ENCODE measurements around the gene MTCH2.
A peak's percentile ranks its signal among the peaks of the same experiment; 100 is the strongest.

MTCH2 gene

DNA sequence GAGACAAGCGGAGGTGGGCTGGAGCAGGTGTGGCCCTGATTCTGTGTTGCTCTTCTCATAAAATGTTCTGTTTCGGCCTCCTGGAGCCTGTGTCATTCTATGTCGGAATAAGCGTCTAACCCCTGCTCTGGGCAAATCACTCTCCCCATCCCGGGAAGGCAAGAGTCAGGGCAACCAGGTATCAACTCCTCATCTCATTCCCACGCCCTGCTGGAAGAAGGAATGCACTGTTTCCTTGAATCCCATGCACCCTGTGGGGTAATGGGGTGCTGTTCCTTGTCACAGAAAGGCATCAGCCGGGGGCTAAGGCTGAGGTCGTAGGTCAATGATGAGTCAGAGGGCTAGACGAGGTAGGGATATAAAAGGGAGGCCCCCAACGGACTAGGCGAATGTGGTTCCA is 53.2 kb downstream of the MTCH2 start:
- no peak for DNase-seq

DNA sequence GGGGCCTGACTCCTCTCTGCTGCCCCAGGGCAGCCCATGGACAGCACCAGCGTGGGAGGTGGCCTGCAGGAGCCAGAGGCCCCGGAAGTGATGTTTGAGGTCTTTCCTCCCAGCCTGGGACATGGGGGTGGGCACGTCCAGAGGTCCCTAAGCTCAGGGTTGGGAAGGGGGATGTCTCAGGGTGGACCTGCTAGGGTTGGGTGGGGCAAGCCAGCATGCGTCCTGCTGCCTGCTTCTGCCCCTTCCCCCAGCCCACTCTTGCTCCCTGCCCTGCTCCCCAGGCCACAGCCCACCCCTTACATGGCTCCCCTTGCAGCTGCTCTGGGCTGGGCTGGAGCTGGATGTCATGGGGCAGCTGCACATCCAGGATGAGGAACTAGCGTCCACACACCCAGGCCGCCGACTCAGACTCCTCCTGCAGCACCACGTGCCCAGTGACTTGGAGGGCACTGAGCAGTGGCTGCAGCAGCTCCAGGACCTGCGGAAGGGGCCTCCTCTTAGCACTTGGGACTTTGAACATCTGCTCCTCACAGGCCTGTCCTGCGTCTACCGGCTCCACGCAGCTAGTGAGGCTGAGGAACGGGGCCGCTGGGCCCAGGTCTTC is 54.5 kb downstream of the MTCH2 start:
- DNase-seq: no peak

DNA sequence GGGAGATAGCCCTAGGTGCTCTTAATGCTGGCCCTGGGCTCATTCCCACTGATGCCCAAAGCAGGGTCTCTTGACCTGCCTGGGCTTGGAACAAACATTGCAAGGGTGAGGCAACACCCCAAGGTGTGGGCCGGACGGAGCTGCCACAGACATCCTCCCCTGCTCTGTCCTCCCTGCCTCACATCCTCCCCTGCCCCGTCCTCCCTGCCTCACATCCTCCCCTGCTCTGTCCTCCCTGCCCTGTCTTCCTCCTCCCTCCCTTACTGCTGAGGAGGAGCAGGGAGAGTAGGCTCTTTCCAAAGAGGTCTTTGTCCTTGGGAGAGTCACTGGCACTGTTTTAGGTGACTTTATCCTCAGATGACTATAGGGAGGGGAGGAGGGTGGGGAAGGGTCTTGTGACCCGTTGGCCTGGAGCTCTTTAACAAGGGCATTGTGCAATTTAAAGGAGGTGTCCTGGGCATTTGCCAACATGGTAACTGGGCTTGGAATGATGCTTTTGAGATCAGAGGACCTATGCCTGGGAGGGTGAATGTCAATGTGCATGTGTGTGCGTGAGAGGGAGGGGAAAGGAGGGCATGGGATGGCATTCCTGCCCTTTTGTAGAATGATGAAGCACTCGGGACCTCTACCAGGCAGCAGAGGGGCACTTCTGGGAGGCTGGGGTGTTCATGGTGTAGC is 55.2 kb downstream of the MTCH2 start:
- DNase-seq: no peak

DNA sequence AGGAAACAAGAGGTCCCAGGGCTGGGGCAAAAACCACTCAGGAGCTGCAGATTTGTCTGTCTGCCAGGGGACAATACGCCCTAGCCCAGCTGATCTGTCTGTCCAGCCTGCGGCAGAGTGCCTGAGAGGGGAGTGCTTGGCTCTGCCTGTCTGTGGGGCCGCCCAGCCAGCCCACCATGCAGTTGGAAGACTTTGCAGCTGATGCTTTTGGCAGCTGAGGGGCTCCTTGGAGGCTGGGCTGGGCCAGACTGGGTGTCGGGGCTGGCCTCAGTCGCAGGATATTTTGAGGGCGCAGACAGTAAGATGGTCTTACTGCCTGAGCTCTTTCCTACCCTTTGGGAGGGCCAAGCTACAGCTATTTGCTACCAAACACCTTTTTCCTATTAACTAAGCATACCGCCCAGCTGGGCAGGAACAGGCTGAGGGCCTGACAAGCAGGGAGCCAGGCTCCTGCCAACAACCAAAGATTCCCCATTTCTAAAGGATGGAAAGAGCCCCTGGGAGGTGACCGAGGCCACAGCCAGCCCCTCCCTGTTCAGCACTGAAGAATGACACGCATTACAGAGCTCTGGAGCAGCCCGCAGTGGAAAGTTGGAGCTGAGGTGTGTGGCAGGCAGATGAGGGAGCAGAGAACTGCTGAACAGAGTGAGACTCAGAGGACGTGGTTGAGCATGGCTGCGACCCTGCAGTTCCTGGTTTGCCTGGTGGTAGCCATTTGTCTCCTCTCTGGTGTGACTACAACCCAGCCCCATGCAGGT is 56.1 kb downstream of the MTCH2 start, which contains the start of gene FAM180B:
Gene FAM180B (plus strand): TSS at position 581 of the 758 bp plus-strand sequence. CDS start 91 bp downstream, at position 672.
- no peak for DNase-seq

DNA sequence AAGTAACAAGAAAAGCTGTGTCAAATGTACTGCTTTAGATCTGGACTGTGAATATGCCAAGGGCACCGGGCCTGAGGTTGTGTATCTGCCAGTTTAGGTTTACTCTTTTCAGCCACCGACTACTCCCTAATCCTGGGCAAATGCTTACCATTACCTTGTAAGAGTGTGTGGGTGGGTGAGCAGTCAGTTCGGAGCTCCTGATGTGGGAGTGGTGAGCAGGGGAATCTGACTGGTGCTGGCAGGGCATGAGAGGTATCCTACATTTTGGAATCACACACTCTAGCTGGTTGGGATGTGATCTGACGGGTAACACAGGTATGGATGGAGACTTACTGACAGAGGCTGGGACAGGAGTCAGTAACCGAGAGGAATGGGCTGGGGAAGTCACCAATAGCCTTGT is 58.5 kb downstream of the MTCH2 start:
- DNase-seq: no peak

DNA sequence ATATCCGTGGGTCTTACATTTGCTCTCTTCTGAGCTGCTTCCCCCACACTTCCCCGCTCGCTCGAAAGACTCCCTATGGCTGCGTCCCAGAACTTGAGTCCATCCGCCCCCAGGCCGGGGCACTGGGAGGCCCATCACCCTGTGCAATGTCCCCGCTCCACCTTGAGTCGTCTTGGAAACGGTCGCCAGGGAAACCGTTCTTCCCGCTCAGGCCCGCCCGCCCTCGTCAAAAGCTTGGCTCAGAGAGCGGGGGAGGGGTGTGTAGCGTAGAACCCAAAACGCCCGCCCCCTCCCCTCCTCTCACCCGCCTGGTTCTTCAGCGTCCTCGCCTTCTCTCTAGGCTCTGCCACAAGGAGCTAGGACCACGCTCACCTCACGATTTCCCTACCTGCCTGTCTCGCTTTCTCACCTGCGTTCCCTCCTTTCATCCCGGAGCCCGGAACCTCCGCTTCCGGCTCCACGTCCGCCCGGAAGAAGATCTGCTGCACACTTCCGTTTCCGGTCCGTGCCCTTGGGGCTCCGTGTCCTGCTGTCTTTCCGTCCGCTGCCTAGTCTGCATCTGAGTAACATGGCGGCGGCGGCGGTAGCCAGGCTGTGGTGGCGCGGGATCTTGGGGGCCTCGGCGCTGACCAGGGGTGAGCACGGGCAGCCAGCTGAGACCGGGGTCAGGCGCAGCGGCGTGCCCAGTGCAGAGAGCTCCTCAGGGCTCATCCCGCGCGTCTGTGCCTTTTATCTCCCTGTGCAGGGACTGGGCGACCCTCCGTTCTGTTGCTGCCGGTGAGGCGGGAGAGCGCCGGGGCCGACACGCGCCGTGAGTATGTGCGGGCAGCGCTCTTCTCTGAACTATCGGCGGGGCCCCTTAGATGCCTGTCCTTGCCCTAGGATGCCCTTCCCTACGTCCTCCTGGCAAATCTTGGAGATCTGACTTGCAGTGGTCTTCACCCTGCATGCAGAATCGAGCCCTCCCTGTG is 63.5 kb downstream of the MTCH2 start, which contains the start of the genes KBTBD4 and NDUFS3:
Gene KBTBD4 (minus strand): TSS at position 447 of the 971 bp plus-strand sequence. CDS start 19 bp downstream, at position 428.
Gene NDUFS3 (plus strand): TSS at position 551 of the 971 bp plus-strand sequence. CDS start 18 bp downstream, at position 569.
- peak; percentile 95 for DNase-seq

DNA sequence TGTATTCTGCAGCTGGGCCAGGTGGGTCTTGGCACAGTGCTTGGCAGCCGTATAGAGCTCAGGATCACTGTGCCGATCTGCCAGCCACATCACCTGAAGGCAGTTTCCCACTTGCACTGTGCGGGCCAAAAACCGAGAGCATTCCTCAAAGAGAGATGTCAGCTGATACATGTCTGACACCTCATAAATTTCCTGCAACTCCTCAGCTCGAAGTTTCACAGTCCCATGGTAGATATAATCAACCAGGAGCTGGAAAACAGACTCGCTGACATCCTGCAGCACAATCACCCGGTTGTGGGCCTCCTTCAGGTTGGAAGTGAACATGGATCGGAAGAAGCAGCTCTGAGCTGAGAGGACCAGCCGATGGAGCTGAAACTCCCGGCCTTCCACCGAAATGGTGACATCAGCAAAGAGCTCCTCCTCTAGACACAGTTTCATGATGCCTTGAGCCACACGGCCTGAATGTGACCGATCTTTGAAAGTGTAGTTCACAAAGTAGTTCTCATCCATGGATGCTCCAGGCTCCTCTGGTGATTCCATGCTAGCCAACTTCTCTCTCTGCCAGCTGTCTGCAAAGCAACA is 64.8 kb downstream of the MTCH2 start:
- no peak for DNase-seq

DNA sequence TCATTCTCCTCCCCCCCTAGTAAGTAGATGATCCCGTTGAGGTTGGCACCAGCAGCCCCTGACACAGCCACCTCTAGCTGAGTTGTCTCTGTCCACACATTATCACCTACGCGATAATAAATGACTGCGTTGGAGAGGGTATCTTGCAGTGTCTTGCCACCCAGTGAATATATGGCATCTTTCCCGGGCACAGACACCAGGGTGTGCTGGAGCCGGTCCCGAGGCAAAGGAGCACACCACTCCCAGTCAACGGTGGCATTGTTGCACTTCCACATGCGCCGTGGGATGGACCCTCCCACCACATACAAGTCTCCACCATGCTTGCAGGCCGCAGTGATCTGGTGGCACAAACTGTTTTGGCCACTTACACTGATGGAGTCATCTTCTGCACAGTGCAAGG is 69.0 kb downstream of the MTCH2 start:
- DNase-seq: no peak

DNA sequence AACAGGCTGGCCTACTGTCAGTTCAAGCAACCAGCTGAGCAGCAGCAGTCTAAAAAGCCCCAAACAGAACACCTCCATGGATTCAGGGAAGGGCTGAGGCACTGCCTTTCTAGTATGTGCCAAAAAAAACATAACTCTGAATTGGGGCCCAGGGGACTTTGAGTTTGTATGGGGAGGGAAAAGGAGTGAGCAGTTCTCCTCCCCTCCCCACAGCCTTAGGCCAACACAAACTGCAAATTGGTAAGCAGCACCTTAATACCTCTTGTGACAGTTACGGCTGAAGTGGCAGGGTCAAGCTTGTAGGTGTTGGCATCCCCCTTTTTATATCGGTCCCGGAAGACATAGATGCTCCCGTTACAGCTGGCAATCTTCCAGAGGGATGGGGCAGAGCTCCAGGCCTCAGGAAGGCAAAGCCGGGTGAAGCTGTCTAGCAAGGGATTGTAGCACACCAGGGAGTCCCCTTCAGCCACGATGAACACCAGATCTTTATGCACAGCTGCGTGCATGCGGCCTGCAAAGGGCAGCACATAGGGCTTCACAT is 69.6 kb downstream of the MTCH2 start:
- no peak for DNase-seq

DNA sequence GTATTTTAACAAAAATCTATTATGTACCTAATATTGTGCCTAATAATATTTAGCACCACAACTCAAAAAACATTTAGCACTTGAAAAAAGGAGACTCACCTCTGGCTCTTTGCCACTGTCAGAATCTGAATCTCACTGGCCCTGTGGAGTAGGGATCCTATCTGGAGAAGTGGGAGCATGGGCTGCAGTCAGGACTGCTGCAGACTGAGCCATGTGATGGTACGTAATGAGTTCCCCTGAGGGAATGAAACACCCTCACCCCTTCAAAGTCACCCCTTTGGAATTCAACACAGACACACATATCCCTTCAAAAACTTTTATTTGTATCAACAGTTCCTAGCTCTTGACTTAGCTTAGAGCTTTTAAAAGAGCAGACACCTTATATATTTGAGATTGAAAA is 70.5 kb downstream of the MTCH2 start:
- DNase-seq: no peak

DNA sequence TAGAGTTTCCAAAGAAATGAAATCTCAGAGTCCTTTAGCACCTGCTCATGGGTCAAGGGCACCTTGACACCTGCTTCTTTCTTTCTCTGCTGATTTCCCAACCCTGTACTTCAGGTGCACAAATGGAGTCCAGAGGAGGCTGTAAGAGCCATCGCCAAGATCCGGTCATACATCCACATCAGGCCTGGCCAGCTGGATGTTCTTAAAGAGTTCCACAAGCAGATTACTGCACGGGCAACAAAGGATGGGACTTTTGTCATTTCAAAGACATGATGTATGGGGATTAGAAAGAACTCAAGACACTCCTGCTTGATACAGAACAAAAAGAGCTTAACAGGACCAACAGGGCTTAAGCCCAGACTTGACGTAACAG is 71.0 kb downstream of the MTCH2 start:
- DNase-seq: no peak

DNA sequence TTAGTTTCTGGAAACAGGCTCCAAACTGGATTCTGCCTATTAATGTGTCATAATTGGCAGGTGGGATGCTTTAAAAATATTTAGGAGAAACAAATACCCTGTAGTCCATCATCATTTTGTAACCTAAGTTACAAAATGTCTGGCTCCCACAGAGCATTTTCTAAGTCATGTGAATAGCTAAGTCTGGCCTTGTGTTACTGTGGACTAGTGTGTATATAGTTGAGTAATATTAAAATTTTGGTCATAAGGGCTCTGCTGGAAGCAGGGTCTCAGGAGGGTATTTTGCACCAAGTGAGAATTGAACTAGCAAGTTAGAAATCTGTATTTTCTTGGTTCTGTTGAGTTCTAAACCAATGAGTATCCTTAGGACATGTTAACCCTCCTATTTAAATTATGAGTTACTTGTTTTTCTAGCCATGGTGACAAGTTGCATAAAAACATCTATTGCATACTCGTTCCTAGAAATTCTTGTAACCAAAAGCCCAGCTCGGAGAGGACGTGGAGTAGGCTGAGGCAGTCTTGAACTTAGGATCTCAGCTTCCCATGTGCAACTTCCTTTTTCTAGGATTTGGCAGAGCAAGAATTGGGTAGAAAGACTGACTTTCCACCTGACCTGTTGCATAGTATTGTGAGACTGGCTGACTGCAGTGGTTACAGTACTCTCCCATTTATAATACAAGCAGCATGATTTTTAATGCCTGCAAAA is 71.6 kb downstream of the MTCH2 start:
- no peak for DNase-seq

DNA sequence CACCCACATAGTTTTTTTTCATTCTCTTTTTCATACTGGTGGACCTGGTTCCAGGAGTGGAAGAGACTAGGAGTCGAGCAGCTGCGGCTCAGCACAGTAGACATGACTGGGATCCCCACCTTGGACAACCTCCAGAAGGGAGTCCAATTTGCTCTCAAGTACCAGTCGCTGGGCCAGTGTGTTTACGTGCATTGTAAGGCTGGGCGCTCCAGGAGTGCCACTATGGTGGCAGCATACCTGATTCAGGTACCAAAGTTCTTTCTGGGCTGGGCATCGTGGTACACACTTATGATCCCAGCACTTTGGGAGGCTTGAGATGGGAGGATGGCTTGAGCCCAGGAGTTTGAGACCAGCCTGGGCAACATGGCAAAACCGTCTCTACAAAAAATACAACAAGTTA is 72.7 kb downstream of the MTCH2 start:
- no peak for DNase-seq
